GM21825 (cell line): Measurements from ENCODE around the gene C1orf116.

Experiments
- ATAC-seq: cut with Tn5 transposase; IDR thresholded peaks from one replicate; pipeline ENCODE4 v1.9.1; 2021; ENCODE audit warnings: mild to moderate bottlenecking, moderate library complexity; ENCODE audit not compliant: unreplicated experiment

The C1orf116 gene

DNA sequence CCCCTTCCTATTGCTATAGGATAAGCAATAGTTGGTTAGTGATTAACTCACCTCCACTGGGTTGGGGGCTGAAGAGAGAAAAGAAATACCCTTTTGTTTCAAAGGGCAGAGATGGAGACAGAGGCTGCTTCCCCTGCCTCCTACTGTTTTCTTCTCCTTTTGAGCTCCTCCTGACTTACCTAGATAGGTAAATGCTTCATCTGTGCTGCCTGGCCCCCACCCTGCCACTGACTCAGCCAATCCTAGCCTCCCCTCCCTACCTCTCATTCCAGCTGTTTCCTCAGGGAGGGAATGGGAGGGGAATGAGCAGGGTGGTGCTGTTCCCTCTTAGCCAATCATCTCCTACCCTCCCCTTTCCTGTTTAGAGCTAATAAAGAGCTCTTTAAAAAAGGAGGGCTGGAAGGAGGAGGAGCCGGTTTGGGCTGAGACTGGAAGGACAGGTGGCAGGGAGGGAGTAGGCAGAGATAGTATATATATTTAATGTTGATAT lies at the start of gene C1orf116:
C1orf116 (minus strand) TSS at position 229 of the 490 bp plus-strand sequence. CDS start 5,158 bp downstream, outside the sequence.
- ATAC-seq: no peak

DNA sequence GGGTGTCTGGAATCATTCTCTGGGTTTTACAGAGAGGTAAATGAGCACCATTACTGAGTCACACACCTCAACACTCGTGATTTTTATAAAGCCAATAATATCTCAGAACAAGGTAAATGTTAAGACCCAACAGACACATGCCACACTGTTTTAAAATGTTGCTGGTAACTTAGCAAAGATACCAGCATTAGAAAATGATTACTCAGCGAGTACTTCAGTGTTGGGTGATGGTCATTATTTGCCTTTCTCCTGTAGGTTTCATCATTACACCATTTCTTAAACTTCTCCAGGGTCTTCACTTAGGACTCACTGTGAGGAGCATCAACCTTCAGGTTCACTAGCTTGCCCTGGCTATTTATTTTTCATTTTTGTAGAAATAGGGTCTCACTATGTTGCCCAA lies 49.2 kb upstream of the C1orf116 start:
- ATAC-seq: no peak

DNA sequence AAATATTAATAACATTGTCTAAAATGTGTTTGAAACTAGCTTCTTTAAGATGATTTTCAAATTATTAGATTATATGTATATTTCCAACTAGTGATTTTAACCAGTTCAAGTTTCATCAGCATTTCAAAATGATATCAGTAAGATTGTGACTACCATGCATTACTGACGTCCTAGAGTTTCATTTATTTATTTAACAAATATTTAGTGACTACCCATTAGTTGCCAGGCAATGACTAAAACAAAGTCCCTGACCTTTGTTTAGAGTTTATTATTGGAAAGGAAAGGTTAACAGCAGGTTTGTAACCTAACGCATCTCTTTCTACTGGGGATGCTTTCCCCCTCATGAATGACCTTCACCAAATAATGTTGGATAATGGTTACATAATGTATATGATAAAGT lies 48.5 kb upstream of the C1orf116 start:
- no peak for ATAC-seq

DNA sequence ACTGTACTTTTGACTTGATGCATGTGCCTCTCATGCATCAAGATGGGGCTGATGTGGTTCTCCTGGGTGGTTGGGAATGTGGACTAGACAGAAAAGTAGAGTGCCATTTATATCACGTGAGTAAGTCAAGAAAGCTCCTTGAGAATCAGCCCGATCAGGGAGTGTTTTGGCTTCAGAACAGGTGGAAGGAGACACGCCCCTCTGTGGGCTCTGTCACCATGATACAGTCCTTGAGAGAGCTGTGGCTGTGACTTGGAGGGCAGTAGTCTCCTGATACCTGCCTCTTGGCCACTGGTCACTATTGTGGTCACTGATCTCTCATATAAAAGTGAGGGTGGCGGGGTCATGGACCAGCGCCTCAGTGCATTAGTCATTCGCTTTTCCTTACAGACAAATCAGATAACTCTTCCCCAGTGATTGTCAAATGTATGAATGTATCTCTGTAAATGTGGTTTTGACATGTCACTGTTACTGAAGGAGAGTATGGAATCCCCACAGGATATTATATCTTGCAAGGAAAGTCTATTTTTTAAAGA lies 47.2 kb upstream of the C1orf116 start:
- ATAC-seq: no peak

DNA sequence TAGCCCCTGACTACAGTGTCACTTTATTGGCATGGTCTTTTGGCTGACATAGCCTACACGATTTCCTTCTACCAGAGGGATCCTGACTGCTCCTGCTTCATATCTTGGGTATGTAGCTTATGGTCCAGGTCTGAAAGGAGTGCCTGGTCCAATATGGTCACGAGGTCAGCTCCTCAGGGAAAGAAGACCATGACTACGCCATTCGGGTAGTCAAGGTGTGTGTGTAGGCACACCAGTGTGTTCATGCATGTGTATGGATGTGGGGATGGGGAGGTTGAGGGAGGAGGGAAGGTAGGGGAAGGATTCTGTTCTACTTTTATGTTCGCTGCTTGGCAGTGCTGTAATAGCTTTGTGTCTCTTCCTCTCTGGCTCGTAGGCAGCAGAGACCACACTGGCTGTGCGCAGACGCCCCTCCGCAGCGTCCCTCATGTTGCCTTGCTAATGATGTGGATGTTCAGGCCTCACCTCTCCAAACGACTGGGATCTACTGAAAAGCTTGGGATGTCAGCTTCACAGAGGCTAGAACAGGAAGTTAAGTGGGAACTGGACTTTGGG lies 46.1 kb upstream of the C1orf116 start:
- ATAC-seq: no peak

DNA sequence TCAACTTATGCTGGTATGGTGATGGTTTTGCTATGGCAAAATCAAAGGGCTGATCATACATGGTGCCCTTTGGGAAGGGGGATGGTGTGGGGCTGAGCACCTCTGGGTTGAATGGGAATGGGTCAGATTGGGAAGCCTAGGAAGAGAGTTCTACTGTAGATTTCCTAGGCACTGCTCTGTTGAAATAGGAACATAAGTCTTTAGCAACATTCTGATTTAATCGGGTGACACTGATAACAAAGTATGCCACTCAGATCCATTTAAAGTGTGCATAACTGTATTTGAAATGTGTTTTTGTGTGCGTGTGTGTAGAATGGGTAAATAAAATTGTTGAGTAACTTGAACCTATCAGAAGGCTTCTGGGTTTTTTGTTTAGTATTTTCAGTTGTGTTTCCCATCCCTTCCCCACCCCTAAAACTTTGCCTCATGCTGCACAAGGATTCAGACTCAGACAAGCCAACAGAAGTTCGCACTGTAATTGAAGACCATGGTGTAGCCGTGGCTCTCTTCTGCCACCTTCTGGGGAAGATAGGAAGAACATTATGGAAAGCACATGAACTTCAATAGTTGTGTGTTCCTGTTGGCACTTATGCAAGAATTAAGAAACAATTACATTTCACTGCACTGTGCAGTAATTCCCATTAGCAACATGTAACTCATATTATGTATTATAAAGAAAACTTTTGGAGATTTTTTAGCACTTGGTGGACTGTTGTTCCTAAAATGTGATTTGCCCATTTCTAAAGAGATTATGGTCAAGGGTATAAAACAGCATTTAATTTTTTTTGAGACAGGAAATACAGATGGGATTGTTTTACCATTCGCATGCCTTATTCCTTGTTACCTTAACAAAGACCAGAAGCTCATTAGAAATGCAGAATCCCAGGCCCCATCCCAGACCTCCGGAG lies 45.2 kb upstream of the C1orf116 start:
- no peak for ATAC-seq

DNA sequence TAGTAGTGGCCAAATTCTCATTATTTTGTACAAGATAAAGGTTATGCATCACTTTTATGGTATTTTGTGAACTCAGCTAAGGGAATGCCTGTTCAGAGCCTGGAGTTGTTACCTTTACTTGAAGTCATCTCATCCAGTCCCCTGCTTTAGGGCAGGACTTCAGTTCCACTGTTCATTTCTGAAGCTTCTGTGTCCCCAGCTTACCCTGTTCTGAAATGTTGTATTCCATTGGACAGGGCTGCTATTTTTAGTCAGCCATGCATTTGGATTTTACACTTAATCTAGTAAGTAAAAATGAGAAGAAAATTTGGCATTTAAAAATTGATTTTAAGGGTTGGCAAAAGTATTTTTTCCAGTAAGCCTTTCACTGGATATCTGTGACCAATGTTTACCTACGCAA lies 44.5 kb upstream of the C1orf116 start:
- ATAC-seq: no peak

DNA sequence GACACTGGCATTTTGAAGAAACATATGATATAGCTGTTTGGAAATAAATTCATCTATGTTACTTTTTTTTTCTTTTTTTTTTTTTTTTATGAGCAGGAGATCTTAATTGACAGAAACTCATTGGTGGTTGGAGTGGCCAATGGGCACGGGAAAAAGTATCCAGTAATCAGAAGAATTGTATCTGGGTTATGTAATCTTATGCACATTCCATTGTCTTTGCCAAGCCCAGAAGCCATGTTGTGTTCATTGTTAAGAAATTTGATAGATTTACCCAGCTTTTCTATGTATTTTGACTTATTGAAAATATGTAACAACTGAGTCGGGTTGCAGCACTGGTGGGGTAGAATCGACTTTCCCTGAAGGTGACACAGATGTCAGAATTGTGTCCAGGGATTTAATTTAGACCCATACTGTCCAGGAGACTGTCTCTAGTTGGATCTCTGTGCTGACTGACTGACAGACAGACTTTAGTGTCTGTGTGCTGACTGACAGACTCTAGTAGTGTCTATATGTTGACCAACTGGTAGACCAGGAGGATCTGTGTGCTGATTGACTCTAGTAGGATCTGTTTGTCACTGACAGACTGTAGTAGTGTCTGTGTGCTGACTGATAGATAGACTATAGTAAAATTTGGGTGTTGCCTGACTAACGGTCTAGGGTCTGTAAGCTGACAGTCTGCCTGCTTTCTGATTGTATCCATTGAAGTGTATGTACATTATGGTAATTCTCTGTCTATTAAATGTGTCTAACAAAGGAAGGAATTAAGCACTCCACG lies 43.8 kb upstream of the C1orf116 start:
- no peak for ATAC-seq

DNA sequence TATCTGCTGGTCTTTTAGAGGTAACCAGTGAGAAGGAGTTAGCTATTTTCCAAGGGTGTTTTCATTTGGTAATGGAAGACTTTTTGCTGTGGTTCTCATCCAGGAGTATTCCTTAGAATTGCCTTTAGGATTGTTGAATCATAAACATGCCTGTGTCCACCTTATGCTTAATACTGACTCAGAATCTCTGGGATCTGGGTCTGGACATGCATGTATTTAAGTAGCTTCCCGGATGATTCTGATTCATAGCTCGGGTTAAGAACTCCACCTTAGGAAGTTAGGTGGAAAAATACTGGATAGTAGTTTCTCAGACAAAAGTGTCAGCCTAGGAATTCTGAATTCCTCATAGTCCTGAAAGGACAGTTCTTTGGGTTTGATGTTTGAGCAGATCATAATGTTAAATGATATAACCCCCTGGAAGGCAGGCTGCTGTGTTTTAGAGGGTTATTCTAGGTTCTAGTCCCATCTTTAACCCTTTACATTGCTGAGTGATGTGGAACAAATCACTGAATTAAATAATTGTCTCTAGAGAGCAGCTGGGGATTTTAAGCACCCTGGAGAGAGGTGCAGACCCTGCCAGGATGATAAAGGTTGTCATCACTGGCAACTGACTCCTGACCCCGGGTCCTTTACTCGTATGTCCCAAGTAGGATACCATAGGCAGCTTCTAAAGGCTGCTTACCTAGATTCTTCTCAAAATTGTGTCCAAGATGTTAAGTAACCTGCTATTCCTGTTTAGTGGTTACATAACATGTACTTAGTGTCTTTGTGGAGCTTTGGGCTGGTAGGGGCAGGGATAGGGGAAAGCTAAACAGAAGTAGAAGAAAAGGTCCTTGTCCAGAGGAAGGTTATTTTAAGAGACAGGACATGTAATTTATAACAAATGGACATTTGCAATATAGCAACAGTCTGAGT lies 41.6 kb upstream of the C1orf116 start:
- ATAC-seq: no peak

DNA sequence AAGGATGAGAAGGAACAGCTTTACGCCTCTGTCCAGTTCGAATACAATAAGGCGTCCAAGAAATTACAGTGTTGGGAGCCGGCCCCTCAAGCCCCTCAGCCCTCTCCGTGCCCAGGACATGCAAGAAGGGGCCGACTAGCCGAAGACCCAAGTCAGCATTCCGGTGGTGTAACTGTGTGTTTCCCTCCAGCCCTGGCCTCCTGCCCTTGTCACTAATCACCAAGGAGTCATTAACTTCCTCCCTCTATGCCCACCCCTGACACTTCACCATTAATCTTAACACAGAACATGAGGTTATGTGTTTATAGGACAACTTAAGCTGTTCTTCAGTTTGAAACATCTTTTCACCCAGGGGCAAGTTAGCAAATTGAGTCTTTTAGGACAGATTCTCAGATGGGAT lies 39.7 kb upstream of the C1orf116 start:
- no peak for ATAC-seq

DNA sequence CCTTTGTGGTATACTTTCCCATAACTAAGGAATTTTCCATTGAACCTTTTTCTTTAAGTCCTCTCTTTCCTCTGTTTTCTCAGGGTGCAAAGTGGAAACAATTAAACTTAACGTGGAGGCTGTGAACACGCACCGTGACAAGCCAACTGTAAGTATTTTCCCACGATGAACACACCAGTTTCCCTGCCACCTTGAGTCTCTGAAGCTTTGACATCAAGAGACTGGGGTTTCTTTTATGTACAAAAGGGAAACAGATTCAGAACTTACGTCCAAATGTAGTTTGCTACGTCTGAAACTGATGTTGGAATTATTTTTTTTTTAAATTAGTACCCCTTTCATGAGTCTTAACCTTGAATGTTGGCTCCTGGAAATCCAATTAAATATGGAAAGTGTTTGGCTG lies 38.9 kb upstream of the C1orf116 start:
- ATAC-seq: no peak

DNA sequence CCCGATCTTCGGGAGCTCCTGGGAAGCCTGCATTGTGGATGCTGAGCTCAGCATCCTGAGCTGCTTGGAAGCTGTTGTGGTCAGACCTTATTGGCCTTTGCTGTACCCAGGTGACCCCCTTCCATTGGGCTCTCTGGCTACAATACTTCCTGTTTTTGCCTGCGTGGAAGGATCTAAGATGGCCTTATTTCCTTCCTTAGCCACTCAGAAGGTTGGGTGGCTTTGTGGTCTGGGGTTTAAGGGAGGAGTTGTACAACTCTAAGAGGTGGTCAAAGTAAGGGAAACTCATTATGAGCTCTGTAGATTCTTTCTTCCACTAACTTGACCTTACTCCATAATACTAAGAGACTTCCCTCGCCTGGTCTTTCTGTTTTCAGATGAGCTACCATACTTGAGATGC lies 38.3 kb upstream of the C1orf116 start:
- no peak for ATAC-seq

DNA sequence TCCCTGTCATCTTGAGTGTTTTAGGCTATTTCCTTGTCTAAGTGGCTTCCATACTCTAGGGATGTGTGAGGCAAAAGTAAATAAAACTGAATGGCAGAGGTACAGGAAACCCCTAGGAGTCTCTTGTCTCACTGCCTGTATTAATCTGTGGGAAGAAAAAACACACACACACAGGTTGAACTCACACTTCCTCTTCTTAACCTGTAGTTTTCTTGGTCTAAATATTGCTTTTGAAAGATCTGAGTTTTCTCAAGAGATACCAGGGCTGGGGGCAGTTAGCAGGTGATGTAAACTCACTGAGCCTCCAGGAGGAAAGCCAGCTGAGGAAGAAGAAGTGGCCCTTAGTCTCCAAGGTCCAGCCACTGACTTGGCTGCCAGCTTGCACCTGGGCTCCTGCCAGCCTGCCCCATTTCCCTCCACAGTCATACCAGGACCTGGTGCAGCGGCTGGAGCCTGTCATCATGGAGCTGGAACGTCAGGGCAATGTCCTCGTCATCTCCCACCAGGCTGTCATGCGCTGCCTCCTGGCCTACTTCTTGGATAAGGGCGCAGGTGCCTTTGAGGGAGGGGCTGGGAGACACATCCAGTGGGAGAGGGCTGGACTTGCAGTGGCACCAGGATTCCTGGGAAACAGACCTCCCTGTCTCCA lies 37.4 kb upstream of the C1orf116 start:
- ATAC-seq: no peak

DNA sequence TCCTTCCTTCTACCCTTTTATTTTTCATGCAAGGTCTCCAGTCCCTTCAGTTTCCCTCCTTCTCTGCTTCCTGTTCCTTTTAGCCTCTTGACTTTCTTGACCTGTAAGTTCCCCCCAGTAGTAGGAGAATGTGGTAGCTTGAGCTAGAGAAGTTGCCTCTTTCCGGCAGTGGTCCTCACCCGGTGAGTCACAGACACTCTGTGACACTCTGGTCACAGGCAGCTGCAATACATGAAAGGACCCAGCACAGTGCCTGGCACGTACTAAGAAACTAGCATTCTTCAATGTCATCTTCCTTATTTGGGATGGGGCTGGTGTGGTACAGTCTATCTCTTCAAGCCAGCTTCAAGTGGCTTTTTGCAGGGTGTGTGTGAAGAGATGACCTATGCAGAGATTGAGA lies 36.5 kb upstream of the C1orf116 start:
- ATAC-seq: no peak

DNA sequence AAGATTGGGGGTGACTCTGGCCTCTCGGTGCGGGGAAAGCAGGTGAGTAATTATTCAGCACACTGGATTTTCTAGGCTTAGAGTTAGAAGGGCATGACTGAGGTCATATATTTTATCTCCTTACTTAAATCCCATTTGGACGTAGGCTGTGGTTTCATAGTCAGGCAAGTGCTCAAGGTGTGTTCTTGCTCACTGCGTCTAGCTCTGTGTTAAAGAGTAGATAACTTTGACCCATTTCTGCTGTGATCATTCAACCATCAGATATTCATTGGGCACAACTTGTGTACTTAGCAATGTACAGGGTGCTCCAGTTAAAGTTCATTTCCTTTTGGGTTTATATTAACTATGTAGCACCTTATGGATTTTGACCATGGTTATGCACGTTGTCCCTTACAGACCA lies 35.1 kb upstream of the C1orf116 start:
- no peak for ATAC-seq

DNA sequence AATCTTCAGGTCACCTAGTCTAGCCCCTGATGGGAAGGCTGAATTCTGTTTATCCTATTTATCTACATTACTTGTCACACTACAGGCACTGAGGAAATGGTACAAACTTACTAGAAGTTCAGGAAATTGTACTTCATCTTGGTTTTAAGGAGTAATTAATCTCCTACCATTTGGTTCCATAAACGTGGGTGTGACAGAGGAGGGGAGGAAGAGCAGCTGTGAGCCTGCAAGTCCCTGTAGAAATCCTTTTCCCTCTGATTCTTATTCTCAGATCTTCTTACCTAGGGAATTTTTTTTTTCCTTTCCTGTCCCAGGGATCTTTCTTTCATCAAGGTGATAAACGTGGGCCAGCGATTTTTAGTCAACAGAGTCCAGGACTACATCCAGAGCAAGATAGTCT lies 34.6 kb upstream of the C1orf116 start:
- no peak for ATAC-seq

DNA sequence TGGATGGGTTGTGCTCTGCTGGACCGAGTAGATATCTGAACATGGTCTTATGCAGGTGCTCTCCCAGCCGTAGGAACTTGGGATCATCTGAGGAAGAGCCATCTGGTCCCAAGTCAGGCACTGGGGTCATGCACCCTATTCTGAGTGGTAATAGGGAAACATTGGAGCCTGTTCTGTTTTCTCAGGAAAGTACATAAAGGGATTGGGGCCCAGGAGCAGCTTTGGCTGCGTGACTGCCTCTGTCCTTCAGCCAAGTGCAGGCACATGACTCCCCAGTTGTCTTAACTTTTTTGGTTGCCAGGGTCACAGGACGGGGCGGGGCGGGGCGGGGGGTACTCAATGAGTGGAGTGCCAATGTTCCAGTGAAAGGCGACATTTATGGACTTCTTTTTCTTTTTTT lies 32.0 kb upstream of the C1orf116 start:
- no peak for ATAC-seq

DNA sequence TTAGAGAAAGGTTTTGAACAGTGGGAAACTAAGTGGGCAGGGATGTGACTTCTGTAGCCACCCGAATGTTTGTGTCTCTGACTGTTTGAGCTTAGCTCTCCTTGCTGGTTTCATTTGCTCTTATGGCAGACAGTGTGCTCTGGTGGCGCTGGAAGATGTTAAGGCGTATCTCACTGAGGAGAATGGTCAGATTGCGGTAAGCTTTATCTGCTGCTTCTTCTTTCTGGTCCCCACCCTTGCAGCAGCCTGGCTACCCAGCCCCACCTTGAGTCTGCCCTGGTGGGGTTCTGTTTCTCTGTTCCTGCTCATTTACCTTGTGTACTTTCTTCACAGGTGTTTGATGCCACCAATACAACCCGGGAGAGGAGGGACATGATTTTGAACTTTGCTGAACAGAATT lies 30.5 kb upstream of the C1orf116 start:
- ATAC-seq: no peak

DNA sequence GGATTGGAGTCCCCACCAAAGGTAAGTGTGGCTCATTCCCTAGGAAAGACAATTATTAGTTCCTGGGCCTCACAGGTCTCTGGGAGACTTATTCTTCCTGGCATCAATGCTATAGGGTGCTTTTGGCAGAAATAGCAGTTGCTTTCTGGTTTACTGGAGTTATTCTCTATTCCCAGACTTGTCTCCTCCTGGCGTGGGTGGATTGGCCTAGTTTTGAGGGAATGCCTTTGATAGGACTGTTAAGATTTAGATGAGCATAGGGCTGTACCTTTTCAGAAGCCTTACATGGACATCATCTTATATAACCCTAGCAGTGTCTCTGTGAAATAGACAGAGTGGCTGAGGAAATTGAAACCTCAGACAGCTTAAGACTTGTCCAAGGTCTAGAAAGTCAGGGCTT lies 29.5 kb upstream of the C1orf116 start:
- ATAC-seq: no peak

DNA sequence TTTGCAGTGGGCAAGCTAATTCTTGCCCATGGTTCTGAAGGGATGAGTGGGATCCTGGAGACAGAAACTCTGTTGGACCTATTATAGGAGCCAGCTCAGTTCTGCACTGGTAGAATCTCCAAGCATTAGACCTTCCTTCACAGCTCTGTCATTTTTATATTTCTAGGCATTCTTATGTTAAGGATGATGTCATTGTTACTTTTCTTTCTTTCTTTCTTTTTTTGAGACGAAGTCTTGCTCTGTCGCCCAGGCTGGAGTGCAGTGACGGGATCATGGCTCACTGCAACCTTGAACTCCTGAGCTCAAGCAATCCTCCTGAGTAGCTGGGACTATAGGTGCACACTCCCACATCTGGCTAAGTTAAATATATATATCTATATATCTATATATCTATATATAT lies 28.0 kb upstream of the C1orf116 start:
- ATAC-seq: no peak
